Thyroid gland (tissue), 4 donors: ENCODE results near the gene ICOS.

Source experiments
- POLR2A ChIP-seq, 2 donors: fragments of 450-650 bp; IDR thresholded peaks; one replicate each; pipeline ENCODE4 v1.6.1; 2017; ENCODE audit warnings: antibody characterized with exemption in 2 of 2, mild to moderate bottlenecking in 2 of 2, moderate library complexity in 1 of 2
- TF ChIP-seq, protein P1 (sequence below), 6 experiments: fragments of 200-600 bp in 3 of 6; fragments of 450-650 bp in 3 of 6; sonication (generic) in 3 of 6; IDR thresholded peaks; one replicate each; pipeline ENCODE4 v1.5.1; 2016 to 2019; ENCODE audit warnings: antibody characterized with exemption in 6 of 6, mild to moderate bottlenecking in 2 of 6, inconsistent platforms in 1 of 6, moderate library complexity in 1 of 6

DNA sequence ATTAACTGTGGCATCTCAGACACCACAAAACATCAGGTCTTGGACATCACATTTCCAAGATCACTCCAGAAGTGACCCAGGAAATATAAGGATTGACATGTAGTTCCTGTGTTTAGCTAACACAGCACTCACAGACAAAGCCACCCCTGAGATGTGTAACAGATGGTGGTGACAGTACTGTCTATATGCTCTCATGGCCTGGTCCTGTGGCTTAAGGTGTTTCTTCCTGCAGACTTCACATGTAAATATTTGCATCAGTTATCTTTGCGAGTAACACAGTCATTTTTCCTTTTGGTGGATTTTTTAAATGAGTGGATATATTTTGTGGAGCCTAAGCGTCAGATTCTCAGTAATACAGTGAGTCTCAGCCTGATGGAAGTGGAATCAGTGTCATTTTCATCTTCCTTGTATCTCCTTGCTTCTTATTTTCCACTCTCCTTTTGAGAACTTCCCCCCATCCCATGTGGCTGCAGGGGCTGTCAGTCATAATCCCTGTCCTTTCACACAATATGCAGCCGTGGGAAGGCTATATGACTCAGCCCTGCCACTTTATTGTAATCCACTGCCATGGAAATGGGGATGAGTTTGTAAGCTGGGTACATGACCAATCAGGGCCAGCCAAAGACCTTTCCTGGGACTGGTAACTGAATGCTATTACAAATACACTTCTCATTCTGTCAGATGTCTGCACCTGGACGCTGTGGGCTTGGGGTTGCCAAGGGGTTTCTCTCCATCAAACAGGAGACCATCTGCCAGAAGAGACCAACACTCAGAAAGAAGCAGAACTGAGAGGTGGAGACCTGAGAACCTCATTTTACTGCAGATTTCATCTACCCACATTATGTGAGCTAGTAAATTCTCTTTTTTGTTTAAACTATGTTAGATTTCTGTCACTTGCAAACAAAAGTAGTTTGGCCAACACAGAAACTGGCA is 74.3 kb downstream of the ICOS start:
- TF ChIP-seq, protein P1, sequence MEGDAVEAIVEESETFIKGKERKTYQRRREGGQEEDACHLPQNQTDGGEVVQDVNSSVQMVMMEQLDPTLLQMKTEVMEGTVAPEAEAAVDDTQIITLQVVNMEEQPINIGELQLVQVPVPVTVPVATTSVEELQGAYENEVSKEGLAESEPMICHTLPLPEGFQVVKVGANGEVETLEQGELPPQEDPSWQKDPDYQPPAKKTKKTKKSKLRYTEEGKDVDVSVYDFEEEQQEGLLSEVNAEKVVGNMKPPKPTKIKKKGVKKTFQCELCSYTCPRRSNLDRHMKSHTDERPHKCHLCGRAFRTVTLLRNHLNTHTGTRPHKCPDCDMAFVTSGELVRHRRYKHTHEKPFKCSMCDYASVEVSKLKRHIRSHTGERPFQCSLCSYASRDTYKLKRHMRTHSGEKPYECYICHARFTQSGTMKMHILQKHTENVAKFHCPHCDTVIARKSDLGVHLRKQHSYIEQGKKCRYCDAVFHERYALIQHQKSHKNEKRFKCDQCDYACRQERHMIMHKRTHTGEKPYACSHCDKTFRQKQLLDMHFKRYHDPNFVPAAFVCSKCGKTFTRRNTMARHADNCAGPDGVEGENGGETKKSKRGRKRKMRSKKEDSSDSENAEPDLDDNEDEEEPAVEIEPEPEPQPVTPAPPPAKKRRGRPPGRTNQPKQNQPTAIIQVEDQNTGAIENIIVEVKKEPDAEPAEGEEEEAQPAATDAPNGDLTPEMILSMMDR (IDR thresholded peaks at IDR 0.05): no peak
- TF ChIP-seq POLR2A (IDR thresholded peaks at IDR 0.05): no peak
